Neuronal stem cell (in vitro differentiated cells): ENCODE data around the gene PI4KA.
A peak's percentile ranks its signal among the peaks of the same experiment; 100 is the strongest.

Source experiments
- DNase-seq: peaks from one replicate; pipeline ENCODE4 v3.0.0-alpha.2; 2013; ENCODE audit warnings: low spot score
- H2AFZ ChIP-seq: one replicate; pipeline ENCODE4 v1.6.1; 2013; ENCODE audit warnings: mild to moderate bottlenecking, low read length, inconsistent platforms
- H2AK5ac ChIP-seq: 2 replicates; pipeline ENCODE4 v1.6.1; 2013; ENCODE audit warnings: low read depth, mild to moderate bottlenecking, inconsistent platforms, low read length, moderate library complexity, mixed read lengths
- H2BK120ac ChIP-seq: 2 replicates; pipeline ENCODE4 v1.6.1; 2013; ENCODE audit warnings: low read depth, mild to moderate bottlenecking, inconsistent platforms, low read length, moderate library complexity, mixed read lengths
- H2BK12ac ChIP-seq: one replicate; pipeline ENCODE4 v1.6.1; 2013; ENCODE audit warnings: low read length, inconsistent platforms
- H2BK15ac ChIP-seq: 2 replicates; pipeline ENCODE4 v1.6.1; 2013; ENCODE audit warnings: mild to moderate bottlenecking, low read length, inconsistent platforms, mixed read lengths
- H2BK5ac ChIP-seq: one replicate; pipeline ENCODE4 v1.6.1; 2013; ENCODE audit warnings: inconsistent platforms, mild to moderate bottlenecking, low read length, moderate library complexity
- H3K14ac ChIP-seq: one replicate; pipeline ENCODE4 v1.6.1; 2013; ENCODE audit warnings: low read length, inconsistent platforms
- H3K18ac ChIP-seq: 2 replicates; pipeline ENCODE4 v1.6.1; 2013; ENCODE audit warnings: low read length, inconsistent platforms
- H3K23ac ChIP-seq: 2 replicates; pipeline ENCODE4 v1.6.1; 2013; ENCODE audit warnings: low read depth, mild to moderate bottlenecking, mixed read lengths, low read length, inconsistent platforms; ENCODE audit not compliant: poor library complexity
- H3K27ac ChIP-seq: replicated peaks from 3 replicates; pipeline ENCODE4 v1.5.1; 2013; ENCODE audit warnings: low read length, inconsistent platforms
- H3K27me3 ChIP-seq, 3 experiments: 2 replicates each; pipeline ENCODE4 v1.6.1; 2013; ENCODE audit warnings: low read length in 3 of 3, mild to moderate bottlenecking in 2 of 3, inconsistent platforms in 1 of 3, low read depth in 1 of 3, mixed read lengths in 1 of 3, moderate library complexity in 1 of 3; ENCODE audit not compliant: control insufficient read depth in 3 of 3, insufficient read depth in 3 of 3
- H3K36me3 ChIP-seq, 2 donors: replicated peaks in 1 of 2; 2 replicates each; pipeline ENCODE4 v1.6.1; 2013; ENCODE audit warnings: low read length in 2 of 2; ENCODE audit not compliant: control insufficient read depth in 2 of 2, insufficient read depth in 2 of 2
- H3K4ac ChIP-seq: 2 replicates; pipeline ENCODE4 v1.6.1; 2013; ENCODE audit warnings: inconsistent platforms, mild to moderate bottlenecking, low read length, moderate library complexity
- H3K4me1 ChIP-seq, 2 donors: 1 replicate in 1 of 2; 2 replicates in 1 of 2; pipeline ENCODE4 v1.6.1; 2013; ENCODE audit warnings: low read length in 2 of 2, low read depth in 1 of 2; ENCODE audit not compliant: control insufficient read depth in 2 of 2, insufficient read depth in 1 of 2
- H3K4me2 ChIP-seq: one replicate; pipeline ENCODE4 v1.6.1; 2013; ENCODE audit warnings: mild to moderate bottlenecking, low read length, inconsistent platforms; ENCODE audit not compliant: insufficient read depth, poor library complexity, severe bottlenecking
- H3K4me3 ChIP-seq, 2 donors: 2 replicates each; pipeline ENCODE4 v1.5.1; 2013; ENCODE audit warnings: low read length in 2 of 2, mild to moderate bottlenecking in 2 of 2, inconsistent platforms in 1 of 2, moderate library complexity in 1 of 2
- H3K79me1 ChIP-seq: one replicate; pipeline ENCODE4 v1.6.1; 2013; ENCODE audit warnings: low read depth, mild to moderate bottlenecking, inconsistent platforms, low read length, moderate library complexity
- H3K9ac ChIP-seq: one replicate; pipeline ENCODE4 v1.6.1; 2013; ENCODE audit warnings: mild to moderate bottlenecking, low read depth, low read length, inconsistent platforms; ENCODE audit not compliant: poor library complexity
- H3K9me3 ChIP-seq, 2 donors: replicated peaks in 1 of 2; 2 replicates each; pipeline versions ENCODE3 to v1.6.1; 2013; ENCODE audit warnings: low read length in 2 of 2, mild to moderate bottlenecking in 2 of 2, inconsistent platforms in 1 of 2, low read depth in 1 of 2, mixed read lengths in 1 of 2, moderate library complexity in 1 of 2; ENCODE audit not compliant: control insufficient read depth in 2 of 2, insufficient read depth in 1 of 2
- H4K8ac ChIP-seq: one replicate; pipeline ENCODE4 v1.6.1; 2013; ENCODE audit warnings: low read depth, mild to moderate bottlenecking, inconsistent platforms, low read length, moderate library complexity
- H4K91ac ChIP-seq: one replicate; pipeline ENCODE4 v1.6.1; 2013; ENCODE audit warnings: low read length, low read depth, mild to moderate bottlenecking, inconsistent platforms; ENCODE audit not compliant: poor library complexity
- WGBS, 2 donors: extraction: QIAGEN DNeasy Blood & Tissue Kit; methylation state at CpG; one replicate each; pipeline ENCODE4 v1.1.7; 2013; ENCODE audit warnings: missing lambda C conversion rate in 2 of 2, mixed read lengths in 1 of 2; ENCODE audit not compliant: insufficient read length in 2 of 2, insufficient replicate concordance in 1 of 2; ENCODE audit errors: extremely low coverage in 2 of 2; 5-methylcytosine and 5-hydroxymethylcytosine counted together

Gene PI4KA

DNA sequence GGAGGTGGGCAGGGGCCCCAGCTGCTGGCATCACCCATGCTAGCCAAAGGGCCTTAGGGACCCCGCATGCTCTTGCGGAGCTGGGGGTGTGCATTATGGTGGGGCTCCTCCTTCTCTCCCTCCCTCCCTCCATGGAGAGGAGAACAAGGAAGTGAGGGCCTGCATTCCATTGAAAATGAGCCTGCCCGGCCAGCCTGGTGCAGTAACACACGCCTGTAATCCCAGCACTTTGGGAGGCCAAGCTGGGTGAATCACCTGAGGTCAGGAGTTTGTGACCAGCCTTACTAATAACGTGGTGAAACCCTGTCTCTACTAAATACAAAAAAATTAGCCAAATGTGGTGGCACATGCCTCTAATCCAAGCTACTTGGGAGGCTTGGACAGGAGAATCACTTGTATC is 22.6 kb upstream of the PI4KA start:
- Histone ChIP-seq H3K36me3 (peaks cover 12 to 46% of the 10 kb centered on the region in 2 donors), H4K91ac (no peak overlapping the region), H3K4me2 (no peak overlapping the region), H3K4me1 (peaks cover 0 to 3% of the 10 kb centered on the region in 2 donors), H2BK12ac (no peak overlapping the region), H2AK5ac (no peak overlapping the region), H3K14ac (no peak overlapping the region), H2BK5ac (no peak overlapping the region), H3K4ac (no peak overlapping the region), H2BK15ac (no peak overlapping the region), H4K8ac (no peak overlapping the region), H3K23ac (no peak overlapping the region), H3K9me3 (no peaks in the 10 kb centered on the region), H3K27me3 (no peaks in the 10 kb centered on the region), H3K27ac (no peak overlapping the region), H3K4me3 (no peak overlapping the region), H3K79me1 (no peaks in the 10 kb centered on the region), H3K18ac (no peak overlapping the region), H3K9ac (no peak overlapping the region), H2AFZ (no peak overlapping the region), H2BK120ac (no peak overlapping the region)
- WGBS, 2 donors: no CpG with 5 or more reads among the region's 5 CpGs
- DNase-seq: no peak

DNA sequence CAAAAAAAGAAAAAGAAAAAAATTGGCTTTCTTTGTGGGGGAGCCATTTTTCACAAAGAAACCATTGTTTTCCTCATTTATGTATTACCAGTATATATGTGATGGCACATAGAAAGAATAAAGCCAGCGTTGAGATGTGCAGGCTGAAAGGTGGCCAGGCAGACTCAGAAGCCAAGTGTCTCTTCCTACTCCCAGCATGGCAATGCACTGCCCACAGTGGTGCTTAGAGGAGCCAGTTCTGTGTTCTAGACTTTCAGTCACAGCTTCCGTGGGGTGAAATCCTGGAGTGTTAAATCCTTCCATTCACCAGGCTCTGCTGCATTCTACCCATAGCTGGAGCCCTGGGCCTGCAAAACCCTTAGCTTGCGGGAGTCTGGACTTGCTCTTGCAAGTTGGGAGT is 19.1 kb upstream of the PI4KA start:
- Histone ChIP-seq H3K14ac (no peak overlapping the region), H3K4me2 (no peak overlapping the region), H3K18ac (no peak overlapping the region), H3K4me1 (no peaks in the 10 kb centered on the region), H3K4ac (no peak overlapping the region), H3K23ac (no peak overlapping the region), H3K27ac (no peak overlapping the region), H4K8ac (no peak overlapping the region), H3K27me3 (no peaks in the 10 kb centered on the region), H2BK12ac (no peak overlapping the region), H3K4me3 (peak overlapping the region in 1 of 2 donors; percentile 42), H2BK5ac (no peak overlapping the region), H2BK15ac (no peak overlapping the region), H3K9me3 (no peaks in the 10 kb centered on the region), H3K79me1 (no peaks in the 10 kb centered on the region), H4K91ac (no peak overlapping the region), H2BK120ac (no peak overlapping the region), H2AFZ (no peak overlapping the region), H3K36me3 (peaks cover 9 to 53% of the 10 kb centered on the region in 2 donors), H3K9ac (no peak overlapping the region), H2AK5ac (no peak overlapping the region)
- no CpG with 5 or more reads among the region's 3 CpGs for WGBS, 2 donors
- no peak for DNase-seq

DNA sequence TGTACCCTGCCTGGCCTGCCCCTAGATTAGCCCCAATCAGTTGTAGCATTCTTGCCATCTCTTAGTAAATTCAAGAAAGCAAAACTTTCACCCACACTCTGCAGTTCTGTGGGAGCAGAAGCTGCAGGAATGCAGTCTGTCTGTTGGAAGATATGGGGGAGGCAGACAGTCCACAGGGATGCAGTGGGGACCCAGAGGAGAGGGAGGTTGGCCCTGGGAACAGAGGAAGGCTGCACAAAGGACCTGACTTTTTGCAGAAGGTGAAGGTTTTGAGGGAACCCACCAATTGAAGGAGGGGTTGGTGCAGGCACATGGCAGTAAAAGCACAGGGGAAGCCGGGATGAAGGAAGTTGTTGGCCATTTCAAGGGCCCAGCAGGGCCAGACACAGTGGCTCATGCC is 16.7 kb upstream of the PI4KA start:
- H3K23ac ChIP-seq: peak overlapping the region; percentile 29
- no peak overlapping the region for H2BK12ac ChIP-seq
- H3K18ac ChIP-seq: no peak overlapping the region
- H2BK5ac ChIP-seq: no peak overlapping the region
- no peak overlapping the region for H2BK120ac ChIP-seq
- H3K4ac ChIP-seq: no peak overlapping the region
- no peaks in the 10 kb centered on the region for H3K9me3 ChIP-seq
- H3K27ac ChIP-seq: no peak overlapping the region
- peaks cover 5 to 47% of the 10 kb centered on the region in 2 donors for H3K36me3 ChIP-seq
- H3K27me3 ChIP-seq: no peaks in the 10 kb centered on the region
- H3K79me1 ChIP-seq: no peaks in the 10 kb centered on the region
- DNase-seq: no peak
- no peak overlapping the region for H3K9ac ChIP-seq
- no peak overlapping the region for H3K4me3 ChIP-seq
- H3K14ac ChIP-seq: no peak overlapping the region
- H4K8ac ChIP-seq: no peak overlapping the region
- no peak overlapping the region for H2AK5ac ChIP-seq
- H3K4me2 ChIP-seq: no peak overlapping the region
- H2BK15ac ChIP-seq: no peak overlapping the region
- H2AFZ ChIP-seq: no peak overlapping the region
- WGBS, 2 donors: no CpG with 5 or more reads among the region's 1 CpG
- H3K4me1 ChIP-seq: no peaks in the 10 kb centered on the region
- no peak overlapping the region for H4K91ac ChIP-seq

DNA sequence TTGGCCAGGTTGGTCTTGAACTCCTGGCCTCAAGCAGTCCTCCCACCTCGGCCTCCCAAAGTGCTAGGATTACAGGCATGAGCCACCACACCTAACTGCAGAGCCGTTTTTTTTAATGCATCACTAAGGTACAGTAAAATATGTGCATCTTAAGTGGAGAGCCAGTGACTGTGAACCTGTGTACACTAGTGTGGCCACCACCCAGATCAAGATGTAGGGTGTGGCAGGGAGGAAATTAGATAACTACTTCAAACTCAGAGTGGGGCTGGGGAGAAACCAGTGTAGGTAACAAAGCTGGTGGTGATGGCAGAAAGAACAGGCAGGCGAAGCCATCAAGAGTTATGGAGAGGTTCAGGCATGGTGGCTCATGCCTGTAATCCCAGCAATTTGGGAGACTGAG is 14.6 kb upstream of the PI4KA start:
- H3K4me2 ChIP-seq: no peak overlapping the region
- H3K79me1 ChIP-seq: no peaks in the 10 kb centered on the region
- H2BK120ac ChIP-seq: no peak overlapping the region
- H2BK12ac ChIP-seq: no peak overlapping the region
- no CpG with 5 or more reads among the region's 3 CpGs for WGBS, 2 donors
- H3K14ac ChIP-seq: no peak overlapping the region
- DNase-seq: no peak
- H3K4me3 ChIP-seq: no peak overlapping the region
- no peaks in the 10 kb centered on the region for H3K4me1 ChIP-seq
- H2BK5ac ChIP-seq: no peak overlapping the region
- peaks cover 5 to 52% of the 10 kb centered on the region in 2 donors for H3K36me3 ChIP-seq
- H4K91ac ChIP-seq: no peak overlapping the region
- H3K23ac ChIP-seq: no peak overlapping the region
- H3K4ac ChIP-seq: no peak overlapping the region
- no peak overlapping the region for H2BK15ac ChIP-seq
- no peaks in the 10 kb centered on the region for H3K27me3 ChIP-seq
- no peak overlapping the region for H2AFZ ChIP-seq
- H3K9me3 ChIP-seq: no peaks in the 10 kb centered on the region
- no peak overlapping the region for H3K18ac ChIP-seq
- no peak overlapping the region for H3K9ac ChIP-seq
- H2AK5ac ChIP-seq: no peak overlapping the region
- no peak overlapping the region for H4K8ac ChIP-seq
- no peak overlapping the region for H3K27ac ChIP-seq
